Liver (tissue), 9 donors: ENCODE data around the gene THBS2. TPM values are rescaled to one million over a fixed set of nuclear protein-coding genes. Genes with fewer than 3 reads are reported as not detected.

ENCODE experiments used
- DNase-seq: peaks from one replicate; pipeline ENCODE4 v3.0.0-alpha.2; 2017; ENCODE audit warnings: low spot score
- H3K27ac ChIP-seq, 2 donors: one replicate each; pipeline ENCODE4 v1.7.0; 2013; ENCODE audit warnings: inconsistent platforms in 2 of 2, low read length in 2 of 2, control low read depth in 1 of 2, low read depth in 1 of 2, mild to moderate bottlenecking in 1 of 2
- H3K27me3 ChIP-seq, 4 donors: one replicate each; pipeline versions ENCODE4 v1.6.1 to v1.7.0; 2013; ENCODE audit warnings: low read length in 3 of 4, inconsistent platforms in 1 of 4, mild to moderate bottlenecking in 1 of 4, moderate library complexity in 1 of 4; ENCODE audit not compliant: control insufficient read depth in 4 of 4, insufficient read depth in 4 of 4
- H3K36me3 ChIP-seq, 4 donors: one replicate each; pipeline versions ENCODE4 v1.6.1 to v1.7.0; 2013; ENCODE audit warnings: low read length in 3 of 4, mild to moderate bottlenecking in 3 of 4, low read depth in 1 of 4, moderate library complexity in 1 of 4; ENCODE audit not compliant: control insufficient read depth in 4 of 4, insufficient read depth in 3 of 4
- H3K4me1 ChIP-seq, 4 donors: one replicate each; pipeline versions ENCODE4 v1.6.1 to v1.7.0; 2013; ENCODE audit warnings: low read length in 3 of 4, mild to moderate bottlenecking in 3 of 4, moderate library complexity in 1 of 4; ENCODE audit not compliant: control insufficient read depth in 4 of 4, insufficient read depth in 4 of 4
- H3K4me3 ChIP-seq, 3 donors: one replicate each; pipeline versions ENCODE4 v1.6.1 to v1.7.0; 2013; ENCODE audit warnings: low read length in 3 of 3, control low read depth in 1 of 3, low read depth in 1 of 3, mild to moderate bottlenecking in 1 of 3
- H3K9ac ChIP-seq, 2 donors: one replicate each; pipeline ENCODE4 v1.7.0; 2013; ENCODE audit warnings: low read length in 2 of 2, mild to moderate bottlenecking in 2 of 2, moderate library complexity in 2 of 2, control low read depth in 1 of 2, low read depth in 1 of 2
- H3K9me3 ChIP-seq, 4 donors: one replicate each; pipeline versions ENCODE4 v1.6.1 to v1.7.0; 2013; ENCODE audit warnings: low read length in 3 of 4; ENCODE audit not compliant: control insufficient read depth in 4 of 4
- ATF3 ChIP-seq: IDR thresholded peaks from 2 replicates; pipeline ENCODE4 v1.6.1; 2016; ENCODE audit warnings: antibody characterized with exemption
- CTCF ChIP-seq: fragments of 150-350 bp; IDR thresholded peaks from 2 replicates; pipeline ENCODE4 v1.5.1; 2017; ENCODE audit warnings: improper control_type of control experiment, low read depth, low read length; ENCODE audit not compliant: missing input control
- EGR1 ChIP-seq, 2 donors: IDR thresholded peaks; 2 replicates each; pipeline ENCODE4 v1.6.1; 2016 to 2018; ENCODE audit warnings: antibody characterized with exemption in 2 of 2, low read depth in 2 of 2
- FOXA1 ChIP-seq: IDR thresholded peaks from 2 replicates; pipeline ENCODE4 v1.6.1; 2016; ENCODE audit warnings: antibody characterized with exemption
- FOXA2 ChIP-seq: IDR thresholded peaks from 2 replicates; pipeline ENCODE4 v1.6.1; 2016; ENCODE audit warnings: antibody characterized with exemption
- GABPA ChIP-seq, 2 donors: IDR thresholded peaks in 1 of 2; conservative IDR thresholded peaks in 1 of 2; 2 replicates each; pipeline ENCODE4 v1.6.1; 2016; ENCODE audit warnings: antibody characterized with exemption in 2 of 2, mild to moderate bottlenecking in 1 of 2, moderate library complexity in 1 of 2
- HNF4A ChIP-seq, 2 donors: conservative IDR thresholded peaks; 2 replicates each; pipeline ENCODE4 v1.6.1; 2016; ENCODE audit warnings: antibody characterized with exemption in 2 of 2, mild to moderate bottlenecking in 2 of 2
- HNF4G ChIP-seq: IDR thresholded peaks from 2 replicates; pipeline ENCODE4 v1.6.1; 2016; ENCODE audit warnings: antibody characterized with exemption
- JUND ChIP-seq, 2 donors: IDR thresholded peaks; 2 replicates each; pipeline ENCODE4 v1.6.1; 2016; ENCODE audit warnings: antibody characterized with exemption in 2 of 2
- MAX ChIP-seq: IDR thresholded peaks from 2 replicates; pipeline ENCODE4 v1.6.1; 2016; ENCODE audit warnings: antibody characterized with exemption
- NR2F2 ChIP-seq: IDR thresholded peaks from 2 replicates; pipeline ENCODE4 v1.6.1; 2016; ENCODE audit warnings: antibody characterized with exemption
- RAD21 ChIP-seq, 2 donors: IDR thresholded peaks; 2 replicates each; pipeline ENCODE4 v1.6.1; 2016; ENCODE audit warnings: antibody characterized with exemption in 2 of 2, mild to moderate bottlenecking in 2 of 2
- REST ChIP-seq: IDR thresholded peaks from 2 replicates; pipeline ENCODE4 v1.6.1; 2016; ENCODE audit warnings: antibody characterized with exemption, mild to moderate bottlenecking
- RXRA ChIP-seq, 2 donors: IDR thresholded peaks; 2 replicates each; pipeline ENCODE4 v1.6.1; 2017 to 2018; ENCODE audit warnings: antibody characterized with exemption in 2 of 2, mild to moderate bottlenecking in 1 of 2
- SP1 ChIP-seq: IDR thresholded peaks from 2 replicates; pipeline ENCODE4 v1.6.1; 2018; ENCODE audit warnings: antibody characterized with exemption, mild to moderate bottlenecking
- YY1 ChIP-seq: IDR thresholded peaks from 2 replicates; pipeline ENCODE4 v1.6.1; 2016; ENCODE audit warnings: antibody characterized with exemption, mild to moderate bottlenecking
- ZBTB33 ChIP-seq: IDR thresholded peaks from 2 replicates; pipeline ENCODE4 v1.6.1; 2016; ENCODE audit warnings: antibody characterized with exemption
- WGBS: extraction: QIAGEN DNeasy Blood & Tissue Kit; methylation state at CpG from one replicate; pipeline ENCODE4 v1.1.7; 2013; 5-methylcytosine and 5-hydroxymethylcytosine counted together
- polyA plus RNA-seq, 2 donors: library from polyadenylated mRNA; stranded (reverse) in 1 of 2; unstranded in 1 of 2; fragments of 200-250 nt in 1 of 2; fragments of >200 nt in 1 of 2; fragmentation: Nextera tagmentation in 1 of 2; extraction: Ambion mirVana in 1 of 2; gene quantifications; one replicate each; pipeline versions ENCODE4 v1.2.1 to v1.2.3, GENCODE V29; 2013 to 2015
- total RNA-seq, 2 donors: library from RNA; depleted of rRNA; stranded (reverse); fragments of >200 nt; gene quantifications; one replicate each; pipeline ENCODE4 v1.2.3, GENCODE V29; 2014
- donor health status: healthy.
- donor health status: healthy.
- donor health status: healthy.
- donor health status: healthy.
- donor health status: healthy.

The THBS2 gene
- total and polyA plus RNA-seq, 4 donors: 0.35 to 7.6 (median 6.2) TPM

GRCh38 chr6:169212436-169212835 is 41.2 kb downstream of the THBS2 start:
- no peak for TF ChIP-seq GABPA (IDR thresholded peaks at IDR 0.05 in 1 of 2, conservative IDR thresholded peaks at IDR 0.05 in 1 of 2)
- TF ChIP-seq MAX: no peak
- no peak for TF ChIP-seq CTCF
- TF ChIP-seq YY1: no peak
- TF ChIP-seq RXRA (IDR thresholded peaks at IDR 0.05): no peak
- TF ChIP-seq JUND (IDR thresholded peaks at IDR 0.05): no peak
- no peak for TF ChIP-seq SP1
- TF ChIP-seq FOXA1: no peak
- TF ChIP-seq RAD21 (IDR thresholded peaks at IDR 0.05): no peak
- TF ChIP-seq ATF3: no peak
- no peak for TF ChIP-seq HNF4A (conservative IDR thresholded peaks at IDR 0.05)
- no peak for TF ChIP-seq NR2F2
- TF ChIP-seq EGR1 (IDR thresholded peaks at IDR 0.05; ENCODE audit: low read depth in 2 of 2): no peak
- Histone ChIP-seq H3K4me1 (peaks cover 0 to 4% (median 0%) of the 10 kb centered on the region in 4 donors), H3K36me3 (no peaks in the 10 kb centered on the region), H3K9ac (no peak overlapping the region), H3K9me3 (peaks cover 0 to 1% (median 0%) of the 10 kb centered on the region in 4 donors), H3K27me3 (no peaks in the 10 kb centered on the region), H3K27ac (no peak overlapping the region), H3K4me3 (no peak overlapping the region)
- no peak for DNase-seq
- 84% methylated on average over 5 of the region's 5 CpGs for WGBS

- WGBS: 93% methylated on average over 1 of the region's 1 CpG
- Histone ChIP-seq H3K9ac (no peak overlapping the region), H3K4me3 (no peak overlapping the region), H3K9me3 (peaks cover 0 to 4% (median 2%) of the 10 kb centered on the region in 4 donors), H3K27ac (no peak overlapping the region), H3K36me3 (no peaks in the 10 kb centered on the region), H3K4me1 (peaks cover 0 to 4% (median 0%) of the 10 kb centered on the region in 4 donors), H3K27me3 (no peaks in the 10 kb centered on the region)
- DNase-seq: no peak
- TF ChIP-seq RAD21 (IDR thresholded peaks at IDR 0.05) (no peak), FOXA1 (no peak), SP1 (no peak), MAX (no peak), REST (no peak), HNF4A (conservative IDR thresholded peaks at IDR 0.05) (no peak), ZBTB33 (no peak), GABPA (IDR thresholded peaks at IDR 0.05 in 1 of 2, conservative IDR thresholded peaks at IDR 0.05 in 1 of 2) (no peak), ATF3 (no peak), YY1 (no peak), EGR1 (IDR thresholded peaks at IDR 0.05; ENCODE audit: low read depth in 2 of 2) (no peak), NR2F2 (no peak), FOXA2 (no peak), HNF4G (no peak), CTCF (no peak)
Observed at GRCh38 chr6:169211881-169212280, 41.8 kb downstream of the THBS2 start.
